Sigmoid colon (tissue), 3 donors: ENCODE results near the gene PRKD2.

Experiments
- CTCF ChIP-seq, 4 experiments: fragments of 450-650 bp in 3 of 4; fragments of 200-600 bp in 1 of 4; IDR thresholded peaks; one replicate each; pipeline ENCODE4 v1.5.1; 2016 to 2019; ENCODE audit warnings: antibody characterized with exemption in 4 of 4, mild to moderate bottlenecking in 3 of 4, moderate library complexity in 2 of 4
- POLR2A ChIP-seq, 2 donors: fragments of 450-650 bp; IDR thresholded peaks; one replicate each; pipeline ENCODE4 v1.6.1; 2016; ENCODE audit warnings: antibody characterized with exemption in 2 of 2, mild to moderate bottlenecking in 2 of 2, moderate library complexity in 2 of 2

GRCh38 chr19:46762245-46762890 lies 45.5 kb upstream of the PRKD2 start:
- TF ChIP-seq CTCF (IDR thresholded peaks at IDR 0.05): no peak
- no peak for TF ChIP-seq POLR2A (IDR thresholded peaks at IDR 0.05)
